Caco-2 (cell line): Measurements from ENCODE around the gene ACTN1. TPM values are rescaled to one million over a fixed set of nuclear protein-coding genes. Genes with fewer than 3 reads are reported as not detected.

Experiments
- BruUV-seq: library from RNA; stranded (reverse); fragments of 400-500 nt; replicated peaks from 2 replicates; lab custom pipeline; 2021; lab: Mats Ljungman, UMichigan
- CTCF ChIA-PET: fragments of 300-600 bp; sonication (Branson Sonifier 250); formaldehyde crosslinking; loops from one replicate; lab custom pipeline; 2022; ENCODE audit warnings: antibody characterized with exemption; lab: Charles Lee
- POLR2A ChIA-PET: fragments of 300-600 bp; sonication (Branson Sonifier 250); formaldehyde crosslinking; loops from one replicate; lab custom pipeline; 2022; ENCODE audit warnings: antibody characterized with exemption; lab: Charles Lee
- DNase-seq, 2 experiments: peaks; one replicate each; pipeline versions ENCODE4 v3.0.0 to v3.0.0-alpha.2; 2020 to 2022
- H3K27me3 ChIP-seq: replicated peaks from 2 replicates; pipeline ENCODE4 v1.6.0; 2011; ENCODE audit warnings: low read length; ENCODE audit not compliant: control insufficient read depth, insufficient read depth
- H3K36me3 ChIP-seq: 2 replicates; pipeline ENCODE4 v1.5.1; 2011; ENCODE audit warnings: low read length; ENCODE audit not compliant: control insufficient read depth, insufficient read depth
- H3K4me1 ChIP-seq: fragments of 250-450 bp; sonication (Bioruptor Pico); 2 replicates; pipeline ENCODE4 v1.5.1; 2020; ENCODE audit warnings: mild to moderate bottlenecking
- H3K4me3 ChIP-seq: 2 replicates; pipeline ENCODE4 v1.5.1; 2011; ENCODE audit warnings: low read depth, mild to moderate bottlenecking, control low read depth, low read length
- H3K9me3 ChIP-seq: fragments of 250-450 bp; sonication (Bioruptor Pico); 2 replicates; pipeline ENCODE4 v1.5.1; 2020; ENCODE audit warnings: mild to moderate bottlenecking, moderate library complexity
- H3K27ac Mint-ChIP-seq: one replicate; pipeline ENCODE4 v1.8.0; 2022; ENCODE audit warnings: mixed read lengths; ENCODE audit not compliant: unreplicated experiment
- H3K27me3 Mint-ChIP-seq: one replicate; pipeline ENCODE4 v1.8.0; 2022; ENCODE audit warnings: mixed read lengths; ENCODE audit not compliant: insufficient read depth, unreplicated experiment
- H3K36me3 Mint-ChIP-seq: one replicate; pipeline ENCODE4 v1.8.0; 2022; ENCODE audit warnings: mild to moderate bottlenecking, mixed read lengths; ENCODE audit not compliant: insufficient read depth, unreplicated experiment
- H3K4me1 Mint-ChIP-seq: one replicate; pipeline ENCODE4 v1.8.0; 2022; ENCODE audit warnings: low read depth, mixed read lengths; ENCODE audit not compliant: unreplicated experiment
- H3K4me3 Mint-ChIP-seq: one replicate; pipeline ENCODE4 v1.8.0; 2022; ENCODE audit warnings: mild to moderate bottlenecking, moderate library complexity, mixed read lengths; ENCODE audit not compliant: unreplicated experiment
- H3K9me3 Mint-ChIP-seq: one replicate; pipeline ENCODE4 v1.8.0; 2022; ENCODE audit warnings: mixed read lengths; ENCODE audit not compliant: unreplicated experiment
- intact Hi-C: fragments of 100-400 bp; cut with micrococcal nuclease; formaldehyde crosslinking; loops from one replicate; pipeline ENCODE4 v1.10.0; 2022; ENCODE audit not compliant: unreplicated experiment
- total RNA-seq: library from RNA; stranded (reverse); gene quantifications from 2 replicates; pipeline ENCODE4 v1.2.3, GENCODE V29; 2022
- TF ChIP-seq, protein P1 (sequence below), 2 experiments: fragments of 200-600 bp in 1 of 2; IDR thresholded peaks; 1 replicate in 1 of 2; 2 replicates in 1 of 2; pipeline versions ENCODE4 v1.5.1 to v1.8.0; 2011 to 2022; ENCODE audit warnings: antibody characterized with exemption in 1 of 2, control low read depth in 1 of 2, inconsistent platforms in 1 of 2, low read depth in 1 of 2, low read length in 1 of 2, mild to moderate bottlenecking in 1 of 2, moderate library complexity in 1 of 2; ENCODE audit not compliant: insufficient read depth in 1 of 2, severe bottlenecking in 1 of 2, unreplicated experiment in 1 of 2

ACTN1 gene
- total RNA-seq, 1 experiment from 2014 or later: 170 TPM

GRCh38 chr14:68922201-68922621 is 56.9 kb downstream of the ACTN1 start:
- Histone ChIP-seq H3K36me3 (peaks cover 5% of the 10 kb centered on the region), H3K27me3 (no peaks in the 10 kb centered on the region), H3K4me1 (peaks cover 14% of the 10 kb centered on the region), H3K9me3 (no peaks in the 10 kb centered on the region; the same call in 1 of the 2 replicates), H3K4me3 (no peak overlapping the region)
- Mint-ChIP-seq H3K4me1 (peaks cover 14% of the 10 kb centered on the region), H3K9me3 (no peaks in the 10 kb centered on the region), H3K36me3 (peaks cover 73% of the 10 kb centered on the region), H3K4me3 (no peak overlapping the region), H3K27me3 (no peaks in the 10 kb centered on the region), H3K27ac (no peak overlapping the region)
- DNase-seq: no peak
- ChIA-PET POLR2A (no interaction called here), CTCF (no interaction called here)
- TF ChIP-seq, protein P1, sequence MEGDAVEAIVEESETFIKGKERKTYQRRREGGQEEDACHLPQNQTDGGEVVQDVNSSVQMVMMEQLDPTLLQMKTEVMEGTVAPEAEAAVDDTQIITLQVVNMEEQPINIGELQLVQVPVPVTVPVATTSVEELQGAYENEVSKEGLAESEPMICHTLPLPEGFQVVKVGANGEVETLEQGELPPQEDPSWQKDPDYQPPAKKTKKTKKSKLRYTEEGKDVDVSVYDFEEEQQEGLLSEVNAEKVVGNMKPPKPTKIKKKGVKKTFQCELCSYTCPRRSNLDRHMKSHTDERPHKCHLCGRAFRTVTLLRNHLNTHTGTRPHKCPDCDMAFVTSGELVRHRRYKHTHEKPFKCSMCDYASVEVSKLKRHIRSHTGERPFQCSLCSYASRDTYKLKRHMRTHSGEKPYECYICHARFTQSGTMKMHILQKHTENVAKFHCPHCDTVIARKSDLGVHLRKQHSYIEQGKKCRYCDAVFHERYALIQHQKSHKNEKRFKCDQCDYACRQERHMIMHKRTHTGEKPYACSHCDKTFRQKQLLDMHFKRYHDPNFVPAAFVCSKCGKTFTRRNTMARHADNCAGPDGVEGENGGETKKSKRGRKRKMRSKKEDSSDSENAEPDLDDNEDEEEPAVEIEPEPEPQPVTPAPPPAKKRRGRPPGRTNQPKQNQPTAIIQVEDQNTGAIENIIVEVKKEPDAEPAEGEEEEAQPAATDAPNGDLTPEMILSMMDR (IDR thresholded peaks at IDR 0.05; ENCODE audit: insufficient read depth in 1 of 2, low read depth in 1 of 2, low read length in 1 of 2, severe bottlenecking in 1 of 2, unreplicated experiment in 1 of 2): no peak
- intact Hi-C loops: no loop called here
- no TSS peak for BruUV-seq

- H3K4me1 ChIP-seq: peaks cover 14% of the 10 kb centered on the region
- CTCF ChIA-PET: no interaction called here
- TF ChIP-seq, protein P1 (IDR thresholded peaks at IDR 0.05; ENCODE audit: insufficient read depth in 1 of 2, low read depth in 1 of 2, low read length in 1 of 2, severe bottlenecking in 1 of 2, unreplicated experiment in 1 of 2): no peak
Measured at GRCh38 chr14:68921666-68922065, 57.4 kb downstream of the ACTN1 start.

GRCh38 chr14:68921049-68921448 is 58.1 kb downstream of the ACTN1 start:
- no TSS peak for BruUV-seq
- peaks cover 12% of the 10 kb centered on the region for H3K4me1 ChIP-seq
- POLR2A ChIA-PET: no interaction called here
- no peak overlapping the region for H3K4me3 Mint-ChIP-seq
- no peak overlapping the region for H3K27ac Mint-ChIP-seq
- peaks cover 5% of the 10 kb centered on the region for H3K36me3 ChIP-seq
- H3K4me3 ChIP-seq: no peak overlapping the region
- TF ChIP-seq, protein P1 (IDR thresholded peaks at IDR 0.05; ENCODE audit: insufficient read depth in 1 of 2, low read depth in 1 of 2, low read length in 1 of 2, severe bottlenecking in 1 of 2, unreplicated experiment in 1 of 2): no peak
- H3K27me3 ChIP-seq: no peaks in the 10 kb centered on the region
- H3K27me3 Mint-ChIP-seq: no peaks in the 10 kb centered on the region
- CTCF ChIA-PET: no interaction called here
- no peaks in the 10 kb centered on the region for H3K9me3 Mint-ChIP-seq
- peaks cover 14% of the 10 kb centered on the region for H3K4me1 Mint-ChIP-seq
- no peak for DNase-seq
- intact Hi-C loops: no loop called here
- no peaks in the 10 kb centered on the region; the same call in 1 of the 2 replicates for H3K9me3 ChIP-seq
- H3K36me3 Mint-ChIP-seq: peaks cover 74% of the 10 kb centered on the region

More at GRCh38 chr14:68921666-68922065, 57.4 kb downstream of the ACTN1 start:
- intact Hi-C loops: no loop called here
- POLR2A ChIA-PET: no interaction called here
- no peaks in the 10 kb centered on the region for H3K27me3 ChIP-seq
- Mint-ChIP-seq H3K27me3 (no peaks in the 10 kb centered on the region), H3K9me3 (no peaks in the 10 kb centered on the region), H3K4me3 (no peak overlapping the region), H3K4me1 (peaks cover 14% of the 10 kb centered on the region), H3K36me3 (peaks cover 73% of the 10 kb centered on the region), H3K27ac (no peak overlapping the region)
- no TSS peak for BruUV-seq
- H3K4me3 ChIP-seq: no peak overlapping the region
- no peak for DNase-seq
- H3K36me3 ChIP-seq: peaks cover 5% of the 10 kb centered on the region
- H3K9me3 ChIP-seq: no peaks in the 10 kb centered on the region; the same call in 1 of the 2 replicates
